ENCODE results near the gene POU6F2.
A peak's percentile ranks its signal among the peaks of the same experiment; 100 is the strongest.

Gene POU6F2

GRCh38 chr7:39342763-39343162, 365.1 kb downstream of the POU6F2 start:
- CTCF ChIA-PET: interaction anchor here (0.7 kb wide), 1 partner anchor 26 kb away, joined by 5 read pairs; no protein-coding TSS in a partner anchor

GRCh38 chr7:39349452-39350123, 371.9 kb downstream of the POU6F2 start:
- Histone ChIP-seq H3K36me3 (ENCODE audit: control insufficient read depth in 2 of 2, insufficient read depth in 1 of 2, low read length in 2 of 2) (no peaks in the 10 kb centered on the region), H3K4me3 (ENCODE audit: low read depth, low read length) (no peak overlapping the region), H3K4me1 (ENCODE audit: control insufficient read depth, insufficient read depth, low read length) (peaks cover 5% of the 10 kb centered on the region), H3K9me3 (ENCODE audit: control insufficient read depth, insufficient read depth, low read depth, low read length) (no peaks in the 10 kb centered on the region), H3K27ac (ENCODE audit: extremely low read depth, low read depth, low read length) (no peak overlapping the region)
- ChIA-PET CTCF (interaction anchor here (0.6 kb wide), 3 partner anchors 68 to 983 kb away, joined by 3 to 7 read pairs (median 4); no protein-coding TSS in a partner anchor), POLR2A (interaction anchor here (0.6 kb wide), 1 partner anchor 210 kb away, joined by 5 read pairs; no protein-coding TSS in a partner anchor)
- TF ChIP-seq YY2 (tag by site-specific recombination; IDR thresholded peaks at IDR 0.05) (no peak), ZNF311 (tag by site-specific recombination; IDR thresholded peaks at IDR 0.05; ENCODE audit: borderline replicate concordance) (no peak), ZFP3 (tag by site-specific recombination; IDR thresholded peaks at IDR 0.05; ENCODE audit: low read depth) (no peak), GLI4 (tag by site-specific recombination; IDR thresholded peaks at IDR 0.05) (no peak)

More at GRCh38 chr7:39342763-39343162, 365.1 kb downstream of the POU6F2 start:
- Histone ChIP-seq H3K36me3 (ENCODE audit: control insufficient read depth in 2 of 2, insufficient read depth in 1 of 2, low read length in 2 of 2) (no peaks in the 10 kb centered on the region), H3K4me1 (ENCODE audit: control insufficient read depth, insufficient read depth, low read length) (no peaks in the 10 kb centered on the region), H3K27ac (ENCODE audit: extremely low read depth, low read depth, low read length) (no peak overlapping the region), H3K4me3 (ENCODE audit: low read depth, low read length) (no peak overlapping the region), H3K9me3 (ENCODE audit: control insufficient read depth, insufficient read depth, low read depth, low read length) (no peaks in the 10 kb centered on the region)
- POLR2A ChIA-PET: no interaction called here
- TF ChIP-seq ZNF48 (tag by site-specific recombination; IDR thresholded peaks at IDR 0.05) (no peak), HIC1 (tag by site-specific recombination; IDR thresholded peaks at IDR 0.05) (no peak), ZNF433 (tag by site-specific recombination; IDR thresholded peaks at IDR 0.05; ENCODE audit: low read depth) (no peak), GLIS2 (tag by site-specific recombination; IDR thresholded peaks at IDR 0.05) (no peak)
- TF ChIP-seq, protein P1, sequence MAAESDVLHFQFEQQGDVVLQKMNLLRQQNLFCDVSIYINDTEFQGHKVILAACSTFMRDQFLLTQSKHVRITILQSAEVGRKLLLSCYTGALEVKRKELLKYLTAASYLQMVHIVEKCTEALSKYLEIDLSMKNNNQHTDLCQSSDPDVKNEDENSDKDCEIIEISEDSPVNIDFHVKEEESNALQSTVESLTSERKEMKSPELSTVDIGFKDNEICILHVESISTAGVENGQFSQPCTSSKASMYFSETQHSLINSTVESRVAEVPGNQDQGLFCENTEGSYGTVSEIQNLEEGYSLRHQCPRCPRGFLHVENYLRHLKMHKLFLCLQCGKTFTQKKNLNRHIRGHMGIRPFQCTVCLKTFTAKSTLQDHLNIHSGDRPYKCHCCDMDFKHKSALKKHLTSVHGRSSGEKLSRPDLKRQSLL (tag by site-specific recombination; IDR thresholded peaks at IDR 0.05): no peak
- TF ChIP-seq, protein P2, sequence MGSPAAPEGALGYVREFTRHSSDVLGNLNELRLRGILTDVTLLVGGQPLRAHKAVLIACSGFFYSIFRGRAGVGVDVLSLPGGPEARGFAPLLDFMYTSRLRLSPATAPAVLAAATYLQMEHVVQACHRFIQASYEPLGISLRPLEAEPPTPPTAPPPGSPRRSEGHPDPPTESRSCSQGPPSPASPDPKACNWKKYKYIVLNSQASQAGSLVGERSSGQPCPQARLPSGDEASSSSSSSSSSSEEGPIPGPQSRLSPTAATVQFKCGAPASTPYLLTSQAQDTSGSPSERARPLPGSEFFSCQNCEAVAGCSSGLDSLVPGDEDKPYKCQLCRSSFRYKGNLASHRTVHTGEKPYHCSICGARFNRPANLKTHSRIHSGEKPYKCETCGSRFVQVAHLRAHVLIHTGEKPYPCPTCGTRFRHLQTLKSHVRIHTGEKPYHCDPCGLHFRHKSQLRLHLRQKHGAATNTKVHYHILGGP (tag by site-specific recombination; IDR thresholded peaks at IDR 0.05): no peak

- Histone ChIP-seq H3K4me1 (ENCODE audit: control insufficient read depth, insufficient read depth, low read length) (peaks cover 5% of the 10 kb centered on the region), H3K36me3 (ENCODE audit: control insufficient read depth in 2 of 2, insufficient read depth in 1 of 2, low read length in 2 of 2) (no peaks in the 10 kb centered on the region), H3K9me3 (ENCODE audit: control insufficient read depth, insufficient read depth, low read depth, low read length) (no peaks in the 10 kb centered on the region), H3K4me3 (ENCODE audit: low read depth, low read length) (no peak overlapping the region), H3K27ac (ENCODE audit: extremely low read depth, low read depth, low read length) (no peak overlapping the region)
- POLR2A ChIA-PET: no interaction called here
- CTCF ChIA-PET: no interaction called here
- TF ChIP-seq KLF8 (tag by site-specific recombination; IDR thresholded peaks at IDR 0.05) (no peak), ZNF280D (tag by site-specific recombination; IDR thresholded peaks at IDR 0.05) (no peak), ZNF621 (tag by site-specific recombination; IDR thresholded peaks at IDR 0.05) (no peak), ZBTB20 (tag by site-specific recombination; IDR thresholded peaks at IDR 0.05) (peak; percentile 53; the same call in 1 of the 2 replicates), ZNF239 (tag by site-specific recombination; IDR thresholded peaks at IDR 0.05) (no peak), MEIS1 (CRISPR knock-in tag; IDR thresholded peaks at IDR 0.05; ENCODE audit: borderline replicate concordance) (no peak), ZNF23 (tag by site-specific recombination; IDR thresholded peaks at IDR 0.05; ENCODE audit: borderline replicate concordance) (no peak), ZNF426 (tag by site-specific recombination; IDR thresholded peaks at IDR 0.05) (no peak)
- TF ChIP-seq, protein P3, sequence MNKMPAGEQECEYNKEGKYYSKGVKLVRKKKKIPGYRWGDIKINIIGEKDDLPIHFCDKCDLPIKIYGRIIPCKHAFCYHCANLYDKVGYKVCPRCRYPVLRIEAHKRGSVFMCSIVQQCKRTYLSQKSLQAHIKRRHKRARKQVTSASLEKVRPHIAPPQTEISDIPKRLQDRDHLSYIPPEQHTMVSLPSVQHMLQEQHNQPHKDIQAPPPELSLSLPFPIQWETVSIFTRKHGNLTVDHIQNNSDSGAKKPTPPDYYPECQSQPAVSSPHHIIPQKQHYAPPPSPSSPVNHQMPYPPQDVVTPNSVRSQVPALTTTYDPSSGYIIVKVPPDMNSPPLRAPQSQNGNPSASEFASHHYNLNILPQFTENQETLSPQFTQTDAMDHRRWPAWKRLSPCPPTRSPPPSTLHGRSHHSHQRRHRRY (tag by site-specific recombination; IDR thresholded peaks at IDR 0.05): no peak
- TF ChIP-seq, protein P4, sequence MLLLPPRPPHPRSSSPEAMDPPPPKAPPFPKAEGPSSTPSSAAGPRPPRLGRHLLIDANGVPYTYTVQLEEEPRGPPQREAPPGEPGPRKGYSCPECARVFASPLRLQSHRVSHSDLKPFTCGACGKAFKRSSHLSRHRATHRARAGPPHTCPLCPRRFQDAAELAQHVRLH (tag by site-specific recombination; IDR thresholded peaks at IDR 0.05): no peak
Observed at GRCh38 chr7:39353615-39354376, 376.1 kb downstream of the POU6F2 start.

Measured in HEK293 (cell line).